Upper lobe of left lung (tissue), 4 donors: ENCODE results near the gene UGT1A6.

Source experiments
- POLR2AphosphoS5 ChIP-seq, 2 donors: sonication (generic); formaldehyde crosslinking; IDR thresholded peaks; one replicate each; pipeline ENCODE4 v1.5.1; 2017; ENCODE audit warnings: antibody characterized with exemption in 2 of 2
- TF ChIP-seq, protein P1 (sequence below), 6 experiments: fragments of 450-650 bp in 4 of 6; fragments of 200-600 bp in 2 of 6; sonication (generic) in 2 of 6; IDR thresholded peaks; one replicate each; pipeline ENCODE4 v1.5.1; 2016 to 2019; ENCODE audit warnings: antibody characterized with exemption in 6 of 6

- no peak for TF ChIP-seq POLR2AphosphoS5 (IDR thresholded peaks at IDR 0.05)
- TF ChIP-seq, protein P1, sequence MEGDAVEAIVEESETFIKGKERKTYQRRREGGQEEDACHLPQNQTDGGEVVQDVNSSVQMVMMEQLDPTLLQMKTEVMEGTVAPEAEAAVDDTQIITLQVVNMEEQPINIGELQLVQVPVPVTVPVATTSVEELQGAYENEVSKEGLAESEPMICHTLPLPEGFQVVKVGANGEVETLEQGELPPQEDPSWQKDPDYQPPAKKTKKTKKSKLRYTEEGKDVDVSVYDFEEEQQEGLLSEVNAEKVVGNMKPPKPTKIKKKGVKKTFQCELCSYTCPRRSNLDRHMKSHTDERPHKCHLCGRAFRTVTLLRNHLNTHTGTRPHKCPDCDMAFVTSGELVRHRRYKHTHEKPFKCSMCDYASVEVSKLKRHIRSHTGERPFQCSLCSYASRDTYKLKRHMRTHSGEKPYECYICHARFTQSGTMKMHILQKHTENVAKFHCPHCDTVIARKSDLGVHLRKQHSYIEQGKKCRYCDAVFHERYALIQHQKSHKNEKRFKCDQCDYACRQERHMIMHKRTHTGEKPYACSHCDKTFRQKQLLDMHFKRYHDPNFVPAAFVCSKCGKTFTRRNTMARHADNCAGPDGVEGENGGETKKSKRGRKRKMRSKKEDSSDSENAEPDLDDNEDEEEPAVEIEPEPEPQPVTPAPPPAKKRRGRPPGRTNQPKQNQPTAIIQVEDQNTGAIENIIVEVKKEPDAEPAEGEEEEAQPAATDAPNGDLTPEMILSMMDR (IDR thresholded peaks at IDR 0.05) = no peak
Observed at GRCh38 chr2:233818639-233819621, 126.2 kb downstream of the UGT1A6 start.
